ENCODE data around the gene LIPE.
A peak's percentile ranks its signal among the peaks of the same experiment; 100 is the strongest.

Gene LIPE

GRCh38 chr19:42389899-42390298 is 37.3 kb downstream of the LIPE start, which contains the start of gene CNFN:
CNFN (minus strand) TSS chr19:42390297; CDS start chr19:42389037, 1,260 bp downstream.
- H2AFZ ChIP-seq = no peak within 1 kb of the TSS
- H3K27ac ChIP-seq = no peak within 1 kb of the TSS
- H3K27me3 ChIP-seq (ENCODE audit: control insufficient read depth, insufficient read depth, low read length) = no peaks in the 10 kb centered on the region
- no peak within 1 kb of the TSS for H3K4me2 ChIP-seq (ENCODE audit: low read length)
- H3K9me3 ChIP-seq (ENCODE audit: control insufficient read depth, low read length) = no peaks in the 10 kb centered on the region
- H3K9ac ChIP-seq = no peak within 1 kb of the TSS
- no peaks in the 10 kb centered on the region for H3K4me1 ChIP-seq
- H3K36me3 ChIP-seq (ENCODE audit: control insufficient read depth, insufficient read depth, low read length) = no peaks in the 10 kb centered on the region
- no peak within 1 kb of the TSS for H3K4me3 ChIP-seq (ENCODE audit: low read depth, low read length)
- H3K79me2 ChIP-seq = no peaks in the 10 kb centered on the region
- no peak for TF ChIP-seq CTCF (IDR thresholded peaks at IDR 0.05)

GRCh38 chr19:42388851-42389489 is 38.2 kb downstream of the LIPE start:
- H3K9ac ChIP-seq = no peak overlapping the region
- H3K9me3 ChIP-seq (ENCODE audit: control insufficient read depth, low read length) = no peaks in the 10 kb centered on the region
- TF ChIP-seq CTCF (IDR thresholded peaks at IDR 0.05) = no peak
- no peaks in the 10 kb centered on the region for H3K36me3 ChIP-seq (ENCODE audit: control insufficient read depth, insufficient read depth, low read length)
- no peak overlapping the region for H3K4me2 ChIP-seq (ENCODE audit: low read length)
- H3K4me3 ChIP-seq (ENCODE audit: low read depth, low read length) = no peak overlapping the region
- H3K79me2 ChIP-seq = no peaks in the 10 kb centered on the region
- no peak overlapping the region for H2AFZ ChIP-seq
- no peaks in the 10 kb centered on the region for H3K27me3 ChIP-seq (ENCODE audit: control insufficient read depth, insufficient read depth, low read length)
- H3K27ac ChIP-seq = no peak overlapping the region
- no peaks in the 10 kb centered on the region for H3K4me1 ChIP-seq

- no peaks in the 10 kb centered on the region for H3K27me3 ChIP-seq (ENCODE audit: control insufficient read depth, insufficient read depth, low read length)
- peak overlapping the region; percentile 83 for H2AFZ ChIP-seq
- no peak overlapping the region for H3K9ac ChIP-seq
- no peaks in the 10 kb centered on the region for H3K36me3 ChIP-seq (ENCODE audit: control insufficient read depth, insufficient read depth, low read length)
- no peak overlapping the region for H3K27ac ChIP-seq
- peak overlapping the region; percentile 63 for H3K4me3 ChIP-seq (ENCODE audit: low read depth, low read length)
- peak; percentile 74 for TF ChIP-seq CTCF (IDR thresholded peaks at IDR 0.05)
- H3K9me3 ChIP-seq (ENCODE audit: control insufficient read depth, low read length) = no peaks in the 10 kb centered on the region
- H3K79me2 ChIP-seq = no peaks in the 10 kb centered on the region
- H3K4me2 ChIP-seq (ENCODE audit: low read length) = peak overlapping the region; percentile 81
- H3K4me1 ChIP-seq = no peaks in the 10 kb centered on the region
These were observed 40.0 kb downstream of the LIPE start for GRCh38 chr19:42386974-42387707.

GRCh38 chr19:42380155-42380554 is 47.0 kb downstream of the LIPE start:
- Histone ChIP-seq H3K4me1 (no peaks in the 10 kb centered on the region), H3K4me2 (ENCODE audit: low read length) (no peak overlapping the region), H3K4me3 (ENCODE audit: low read depth, low read length) (no peak overlapping the region), H3K9me3 (ENCODE audit: control insufficient read depth, low read length) (no peaks in the 10 kb centered on the region), H3K79me2 (no peaks in the 10 kb centered on the region), H2AFZ (no peak overlapping the region), H3K27me3 (ENCODE audit: control insufficient read depth, insufficient read depth, low read length) (no peaks in the 10 kb centered on the region), H3K9ac (no peak overlapping the region), H3K36me3 (ENCODE audit: control insufficient read depth, insufficient read depth, low read length) (no peaks in the 10 kb centered on the region), H3K27ac (no peak overlapping the region)
- no peak for TF ChIP-seq CTCF (IDR thresholded peaks at IDR 0.05)
